Measurements from ENCODE around the gene POLR2H.
A peak's percentile ranks its signal among the peaks of the same experiment; 100 is the strongest.

POLR2H gene

GRCh38 chr3:184334470-184335158 is 26.9 kb upstream of the POLR2H start:
- TF ChIP-seq CTCF (IDR thresholded peaks at IDR 0.05; ENCODE audit: borderline replicate concordance, extremely low read depth, low read length, poor library complexity, severe bottlenecking) (no peak), EZH2 (IDR thresholded peaks at IDR 0.05; ENCODE audit: borderline replicate concordance, low read depth, low read length, severe bottlenecking) (no peak)
- H3K4me3 ChIP-seq (ENCODE audit: low read depth in 1 of 2, low read length in 2 of 2): no peak overlapping the region
- no peaks in the 10 kb centered on the region for H3K9me3 ChIP-seq (ENCODE audit: insufficient read depth, low read length, severe bottlenecking)
- peaks cover 57% of the 10 kb centered on the region for H4K20me1 ChIP-seq (ENCODE audit: insufficient read depth, low read length)
- no peak overlapping the region for H2AFZ ChIP-seq (ENCODE audit: low read depth, low read length)
- peaks cover 56% of the 10 kb centered on the region for H3K36me3 ChIP-seq (ENCODE audit: insufficient read depth, low read length)
- no peak overlapping the region for H3K27ac ChIP-seq (ENCODE audit: low read length)
- H3K4me2 ChIP-seq (ENCODE audit: insufficient read depth, low read length): no peak overlapping the region
- DNase-seq: no peak
- 0 out of 3 replicates have a peak, but pooled peaks have one; percentile 2 for ATAC-seq (ENCODE audit: insufficient read depth, low read depth)
- H3K9ac ChIP-seq (ENCODE audit: low read depth, low read length): no peak overlapping the region
- H3K79me2 ChIP-seq (ENCODE audit: insufficient read depth, low read length): peaks cover 13% of the 10 kb centered on the region
- peaks cover 16% of the 10 kb centered on the region for H3K4me1 ChIP-seq (ENCODE audit: insufficient read depth, low read length)
- no peaks in the 10 kb centered on the region for H3K27me3 ChIP-seq (ENCODE audit: insufficient read depth, low read length, poor library complexity)

GRCh38 chr3:184335291-184335660 is 26.2 kb upstream of the POLR2H start:
- Histone ChIP-seq H3K9ac (ENCODE audit: low read depth, low read length) (peak overlapping the region; percentile 50; the same call in 1 of the 2 replicates), H3K27ac (ENCODE audit: low read length) (no peak overlapping the region; the same call in 1 of the 2 replicates), H4K20me1 (ENCODE audit: insufficient read depth, low read length) (peaks cover 57% of the 10 kb centered on the region), H3K36me3 (ENCODE audit: insufficient read depth, low read length) (peaks cover 50% of the 10 kb centered on the region), H2AFZ (ENCODE audit: low read depth, low read length) (no peak overlapping the region; the same call in 1 of the 2 replicates), H3K9me3 (ENCODE audit: insufficient read depth, low read length, severe bottlenecking) (no peaks in the 10 kb centered on the region), H3K4me3 (ENCODE audit: low read depth in 1 of 2, low read length in 2 of 2) (peak overlapping the region in 1 of 2 experiments; percentile 56; a peak in 2 of 4 replicates), H3K79me2 (ENCODE audit: insufficient read depth, low read length) (peaks cover 13% of the 10 kb centered on the region), H3K4me1 (ENCODE audit: insufficient read depth, low read length) (peaks cover 16% of the 10 kb centered on the region), H3K4me2 (ENCODE audit: insufficient read depth, low read length) (peak overlapping the region; percentile 68), H3K27me3 (ENCODE audit: insufficient read depth, low read length, poor library complexity) (no peaks in the 10 kb centered on the region)
- TF ChIP-seq CTCF (IDR thresholded peaks at IDR 0.05; ENCODE audit: borderline replicate concordance, extremely low read depth, low read length, poor library complexity, severe bottlenecking): no peak
- TF ChIP-seq EZH2 (IDR thresholded peaks at IDR 0.05; ENCODE audit: borderline replicate concordance, low read depth, low read length, severe bottlenecking): no peak
- no peak for DNase-seq
- peak; percentile 22 for ATAC-seq (ENCODE audit: insufficient read depth, low read depth)

DNA sequence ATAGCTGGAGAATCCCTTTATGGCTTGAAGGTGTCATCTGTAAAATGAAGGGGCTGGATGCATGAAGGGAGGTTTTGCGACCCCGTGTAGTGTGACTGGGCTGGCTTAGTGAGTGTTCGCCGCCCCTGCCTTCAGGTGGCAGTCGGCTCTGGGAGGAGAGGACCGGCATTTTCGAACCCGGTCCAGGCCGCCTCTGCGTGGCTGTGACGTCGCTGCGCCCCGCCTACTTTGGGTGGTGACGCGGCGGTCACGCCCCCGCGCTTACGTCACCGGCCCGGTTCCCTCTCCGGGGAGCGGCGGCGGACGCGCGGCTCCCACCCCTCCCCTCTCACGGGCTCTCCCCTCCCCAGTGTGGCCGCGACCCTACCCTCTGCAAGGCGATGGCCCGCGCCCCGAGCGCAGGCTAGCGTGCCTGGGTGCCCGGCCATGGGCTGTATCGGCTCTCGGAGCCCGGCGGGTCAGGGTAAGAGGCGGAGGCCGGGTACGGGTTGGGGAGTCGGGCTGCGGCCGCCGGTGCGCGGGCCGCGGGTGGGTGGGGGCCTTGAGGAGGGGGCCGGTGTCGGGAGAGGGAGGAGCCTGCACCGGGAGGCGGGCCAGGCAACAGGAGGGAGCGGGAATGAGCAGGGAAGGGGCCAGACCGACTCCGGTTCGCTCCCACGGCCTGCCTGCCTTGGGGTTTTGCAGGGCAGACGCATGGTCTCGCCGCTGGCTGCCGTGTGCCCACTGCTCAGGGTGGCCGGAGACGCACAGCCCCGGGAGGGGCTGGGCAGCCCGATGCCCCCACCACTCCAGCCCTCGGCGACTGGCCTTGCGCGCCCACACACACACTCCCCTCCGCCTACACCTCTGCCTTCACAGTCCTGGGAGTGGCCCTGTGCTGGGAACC is 25.6 kb upstream of the POLR2H start:
- H3K27ac ChIP-seq (ENCODE audit: low read length): peak overlapping the region; percentile 46
- ATAC-seq (ENCODE audit: insufficient read depth, low read depth): peak; percentile 66
- no peaks in the 10 kb centered on the region for H3K9me3 ChIP-seq (ENCODE audit: insufficient read depth, low read length, severe bottlenecking)
- peaks cover 19% of the 10 kb centered on the region for H3K4me1 ChIP-seq (ENCODE audit: insufficient read depth, low read length)
- H3K4me2 ChIP-seq (ENCODE audit: insufficient read depth, low read length): peak overlapping the region; percentile 68
- no peaks in the 10 kb centered on the region for H3K27me3 ChIP-seq (ENCODE audit: insufficient read depth, low read length, poor library complexity)
- TF ChIP-seq EZH2 (IDR thresholded peaks at IDR 0.05; ENCODE audit: borderline replicate concordance, low read depth, low read length, severe bottlenecking) (no peak), CTCF (IDR thresholded peaks at IDR 0.05; ENCODE audit: borderline replicate concordance, extremely low read depth, low read length, poor library complexity, severe bottlenecking) (no peak)
- peak overlapping the region; percentile 50 for H3K9ac ChIP-seq (ENCODE audit: low read depth, low read length)
- peaks cover 13% of the 10 kb centered on the region for H3K79me2 ChIP-seq (ENCODE audit: insufficient read depth, low read length)
- peak; percentile 80 for DNase-seq
- H3K4me3 ChIP-seq (ENCODE audit: low read depth in 1 of 2, low read length in 2 of 2): peak overlapping the region; percentile 20 to 56; a peak in 3 of 4 replicates
- H4K20me1 ChIP-seq (ENCODE audit: insufficient read depth, low read length): peaks cover 55% of the 10 kb centered on the region
- peak overlapping the region; percentile 61 for H2AFZ ChIP-seq (ENCODE audit: low read depth, low read length)
- peaks cover 46% of the 10 kb centered on the region for H3K36me3 ChIP-seq (ENCODE audit: insufficient read depth, low read length)

Measured in DND-41 (cell line).